HG03280 (cell line): ENCODE data around the gene TTC21A.

Experiments
- ATAC-seq: cut with Tn5 transposase; IDR thresholded peaks from one replicate; pipeline ENCODE4 v1.9.1; 2021; ENCODE audit warnings: mild to moderate bottlenecking, moderate library complexity; ENCODE audit not compliant: unreplicated experiment

Gene TTC21A

GRCh38 chr3:39177708-39178332 is 70.3 kb downstream of the TTC21A start:
- no peak for ATAC-seq

- no peak for ATAC-seq
These were observed 71.1 kb downstream of the TTC21A start for GRCh38 chr3:39178553-39178952.

- no peak for ATAC-seq
These were observed 72.7 kb downstream of the TTC21A start for GRCh38 chr3:39180183-39180545.

GRCh38 chr3:39180546-39181346 is 73.3 kb downstream of the TTC21A start:
- peak; percentile 94 for ATAC-seq

- ATAC-seq = no peak
These were observed 74.2 kb downstream of the TTC21A start for GRCh38 chr3:39181408-39182335.

- no peak for ATAC-seq
These were observed 76.0 kb downstream of the TTC21A start for GRCh38 chr3:39183211-39184080.

- ATAC-seq = no peak
These were observed 76.8 kb downstream of the TTC21A start for GRCh38 chr3:39184081-39184967.

- ATAC-seq = no peak
These were observed 77.4 kb downstream of the TTC21A start for GRCh38 chr3:39184968-39185285.

GRCh38 chr3:39185326-39185958 is 78.0 kb downstream of the TTC21A start:
- no peak for ATAC-seq

GRCh38 chr3:39185959-39186691 is 78.6 kb downstream of the TTC21A start:
- ATAC-seq = no peak

GRCh38 chr3:39186692-39187151 is 79.2 kb downstream of the TTC21A start:
- ATAC-seq = no peak

GRCh38 chr3:39187372-39188155 is 80.1 kb downstream of the TTC21A start:
- no peak for ATAC-seq
